Measurements from ENCODE around the gene TIMD4.

Gene TIMD4

GRCh38 chr5:156920861-156921431 is 42.1 kb downstream of the TIMD4 start:
- DNase-seq: no peak

GRCh38 chr5:156920042-156920860 is 42.8 kb downstream of the TIMD4 start:
- no peak for DNase-seq

GRCh38 chr5:156918311-156918845 is 44.6 kb downstream of the TIMD4 start:
- DNase-seq: no peak

GRCh38 chr5:156914371-156914737 is 48.7 kb downstream of the TIMD4 start:
- DNase-seq: no peak

GRCh38 chr5:156913719-156914370 is 49.2 kb downstream of the TIMD4 start:
- peak; percentile 75 for DNase-seq

GRCh38 chr5:156913355-156913718 is 49.7 kb downstream of the TIMD4 start:
- no peak for DNase-seq

GRCh38 chr5:156912869-156913268 is 50.2 kb downstream of the TIMD4 start:
- DNase-seq: no peak

- no peak for DNase-seq
Observed at GRCh38 chr5:156909180-156909579, 53.8 kb downstream of the TIMD4 start.

GRCh38 chr5:156907667-156908066 is 55.4 kb downstream of the TIMD4 start:
- no peak for DNase-seq

- DNase-seq: no peak
Observed at GRCh38 chr5:156906807-156907206, 56.2 kb downstream of the TIMD4 start.

GRCh38 chr5:156896546-156896945 is 66.5 kb downstream of the TIMD4 start:
- no peak for DNase-seq

- no peak for DNase-seq
Observed at GRCh38 chr5:156893517-156893916, 69.5 kb downstream of the TIMD4 start.

GRCh38 chr5:156892864-156893263 is 70.2 kb downstream of the TIMD4 start:
- no peak for DNase-seq

- no peak for DNase-seq
Observed at GRCh38 chr5:156892223-156892622, 70.8 kb downstream of the TIMD4 start.

GRCh38 chr5:156888520-156888919 is 74.5 kb downstream of the TIMD4 start:
- DNase-seq: no peak

- DNase-seq: no peak
Observed at GRCh38 chr5:156883316-156883875, 79.6 kb downstream of the TIMD4 start.

- peak; percentile 45 for DNase-seq
Observed at GRCh38 chr5:156879665-156880285, 83.3 kb downstream of the TIMD4 start.

GRCh38 chr5:156871212-156871611 is 91.8 kb downstream of the TIMD4 start:
- no peak for DNase-seq

- DNase-seq: no peak
Observed at GRCh38 chr5:156870498-156870839, 92.6 kb downstream of the TIMD4 start.

Data from NCI-H2107 (cell line).